ENCODE data around the gene ISY1. TPM values are rescaled to one million over a fixed set of nuclear protein-coding genes. Genes with fewer than 3 reads are reported as not detected.
"Not testable (repeated sequence)": the region's sequence is repeated elsewhere in the genome, so short reads cannot be mapped to it uniquely, and the experiment has no call there.

The ISY1 gene
- polyA plus RNA-seq, 1 donor: 34.5 TPM

GRCh38 chr3:129166579-129167332 is 5.9 kb upstream of the ISY1 start:
- no peak for DNase-seq (ENCODE audit: low read depth)

- not testable (repeated sequence) for DNase-seq (ENCODE audit: low read depth)
These were observed 4.7 kb upstream of the ISY1 start for GRCh38 chr3:129165594-129165993.

- DNase-seq (ENCODE audit: low read depth): no peak
These were observed 3.6 kb upstream of the ISY1 start for GRCh38 chr3:129164500-129164899.

GRCh38 chr3:129162729-129163579 is 2.1 kb upstream of the ISY1 start:
- no peak for DNase-seq (ENCODE audit: low read depth)

- DNase-seq (ENCODE audit: low read depth): no peak
These were observed 1.0 kb upstream of the ISY1 start for GRCh38 chr3:129161860-129162271.

- DNase-seq (ENCODE audit: low read depth): no peak
These were observed 16.1 kb downstream of the ISY1 start for GRCh38 chr3:129144786-129145185.

- DNase-seq (ENCODE audit: low read depth): not testable (repeated sequence)
These were observed 19.9 kb downstream of the ISY1 start for GRCh38 chr3:129141011-129141410.

- DNase-seq (ENCODE audit: low read depth): no peak
These were observed 21.0 kb downstream of the ISY1 start for GRCh38 chr3:129139911-129140310.

GRCh38 chr3:129136275-129136674 is 24.6 kb downstream of the ISY1 start:
- not testable (repeated sequence) for DNase-seq (ENCODE audit: low read depth)

GRCh38 chr3:129132097-129132866 is 28.6 kb downstream of the ISY1 start:
- no peak for DNase-seq (ENCODE audit: low read depth)

- no peak for DNase-seq (ENCODE audit: low read depth)
These were observed 29.3 kb downstream of the ISY1 start for GRCh38 chr3:129131465-129132088.

- no peak for DNase-seq (ENCODE audit: low read depth)
These were observed 30.5 kb downstream of the ISY1 start for GRCh38 chr3:129130291-129130813.

- no peak for DNase-seq (ENCODE audit: low read depth)
These were observed 32.3 kb downstream of the ISY1 start for GRCh38 chr3:129128357-129129155.

GRCh38 chr3:129126726-129127280 is 34.1 kb downstream of the ISY1 start:
- no peak for DNase-seq (ENCODE audit: low read depth)

- no peak for DNase-seq (ENCODE audit: low read depth)
These were observed 37.4 kb downstream of the ISY1 start for GRCh38 chr3:129123314-129124060.

- no peak for DNase-seq (ENCODE audit: low read depth)
These were observed 38.4 kb downstream of the ISY1 start for GRCh38 chr3:129122412-129123011.

GRCh38 chr3:129121792-129122411 is 39.0 kb downstream of the ISY1 start, which contains the start of gene RAB43:
Gene RAB43, minus strand, starts transcription at chr3:129121804. Its CDS starts 315 bp downstream, at chr3:129121489.
- DNase-seq (ENCODE audit: low read depth): no peak

- DNase-seq (ENCODE audit: low read depth): no peak
These were observed 39.7 kb downstream of the ISY1 start for GRCh38 chr3:129121016-129121791.
